Endothelial cell of umbilical vein (primary cell): ENCODE results near the gene CMC1. TPM values are rescaled to one million over a fixed set of nuclear protein-coding genes. Genes with fewer than 3 reads are reported as not detected.

Experiments used
- BruUV-seq: library from RNA; stranded (reverse); fragments of 400-500 nt; replicated peaks from 2 replicates; lab custom pipeline; 2021; lab: Mats Ljungman, UMichigan
- CTCF ChIA-PET: fragments of 300-600, 350-600 bp; sonication (Branson Sonifier 250); formaldehyde crosslinking; loops from one replicate; lab custom pipeline; 2021; ENCODE audit warnings: antibody characterized with exemption, inconsistent platforms; lab: Charles Lee
- POLR2A ChIA-PET: fragments of 300-600, 350-600 bp; sonication (Branson Sonifier 250); formaldehyde crosslinking; loops from one replicate; lab custom pipeline; 2021; ENCODE audit warnings: antibody characterized with exemption, inconsistent platforms; lab: Charles Lee
- DNase-seq: peaks from one replicate; pipeline ENCODE4 v3.0.0-alpha.2; 2011; ENCODE audit warnings: low read depth, low spot score
- FAIRE-seq: peaks from 2 replicates; lab custom pipeline; 2011; peaks lifted over from hg19 to GRCh38; lab: Jason Lieb, UNC
- H2AFZ ChIP-seq: 2 replicates; pipeline ENCODE4 v1.6.0; 2012; ENCODE audit warnings: low read depth, low read length, control low read depth, inconsistent platforms
- H3K27ac ChIP-seq: 2 replicates; pipeline ENCODE4 v1.5.1; 2011; ENCODE audit warnings: low read depth, mild to moderate bottlenecking, control low read depth, low read length, moderate library complexity; ENCODE audit not compliant: insufficient read depth
- H3K27me3 ChIP-seq, 2 experiments: 2 replicates each; pipeline versions ENCODE4 v1.6.0 to v1.6.1; 2011; ENCODE audit warnings: low read length in 2 of 2, mixed read lengths in 1 of 2; ENCODE audit not compliant: control insufficient read depth in 2 of 2, insufficient read depth in 2 of 2
- H3K36me3 ChIP-seq, 2 experiments: 2 replicates in 1 of 2; 3 replicates in 1 of 2; pipeline ENCODE4 v1.5.1; 2011; ENCODE audit warnings: low read length in 2 of 2, mild to moderate bottlenecking in 1 of 2, moderate library complexity in 1 of 2; ENCODE audit not compliant: control insufficient read depth in 2 of 2, insufficient read depth in 2 of 2; ENCODE audit errors: extremely low read depth in 1 of 2
- H3K4me1 ChIP-seq: 3 replicates; pipeline ENCODE4 v1.5.1; 2011; ENCODE audit warnings: mild to moderate bottlenecking, low read length; ENCODE audit not compliant: control insufficient read depth, insufficient read depth; ENCODE audit errors: extremely low read depth
- H3K4me2 ChIP-seq: 2 replicates; pipeline ENCODE4 v1.6.1; 2011; ENCODE audit warnings: low read length, control low read depth, mixed read lengths; ENCODE audit not compliant: insufficient read depth
- H3K4me3 ChIP-seq, 3 experiments: fragments of 200-600 bp in 1 of 3; sonication (generic), shearing (Covaris generic) in 1 of 3; replicated peaks in 1 of 3; 2 replicates each; pipeline ENCODE4 v1.5.1; 2011 to 2016; ENCODE audit warnings: control low read depth in 3 of 3, low read length in 3 of 3, mild to moderate bottlenecking in 2 of 3, inconsistent platforms in 1 of 3, low read depth in 1 of 3, moderate library complexity in 1 of 3; ENCODE audit not compliant: insufficient read depth in 1 of 3
- H3K79me2 ChIP-seq: 2 replicates; pipeline ENCODE4 v1.6.0; 2012; ENCODE audit warnings: low read length, inconsistent platforms; ENCODE audit not compliant: control insufficient read depth, insufficient read depth
- H3K9ac ChIP-seq: replicated peaks from 2 replicates; pipeline ENCODE3; 2011; ENCODE audit warnings: low read length, control low read depth; ENCODE audit not compliant: insufficient read depth; ENCODE audit errors: extremely low read depth
- H3K9me1 ChIP-seq: replicated peaks from 3 replicates; pipeline ENCODE4 v1.6.0; 2011; ENCODE audit warnings: mild to moderate bottlenecking, low read length; ENCODE audit not compliant: control insufficient read depth, insufficient read depth; ENCODE audit errors: extremely low read depth
- H3K9me3 ChIP-seq: replicated peaks from 2 replicates; pipeline ENCODE4 v1.5.1; 2012; ENCODE audit warnings: low read length, inconsistent platforms; ENCODE audit not compliant: control insufficient read depth, insufficient read depth
- H4K20me1 ChIP-seq: replicated peaks from 2 replicates; pipeline ENCODE3; 2011; ENCODE audit warnings: mild to moderate bottlenecking, low read length; ENCODE audit not compliant: control insufficient read depth, insufficient read depth; ENCODE audit errors: extremely low read depth
- EZH2 ChIP-seq: IDR thresholded peaks from 2 replicates; pipeline ENCODE4 v1.6.1; 2012; ENCODE audit warnings: borderline replicate concordance, low read depth, mild to moderate bottlenecking, moderate library complexity, low read length, inconsistent platforms; ENCODE audit not compliant: severe bottlenecking
- FOS ChIP-seq: IDR thresholded peaks from 2 replicates; pipeline ENCODE4 v1.6.1; 2011; ENCODE audit warnings: mild to moderate bottlenecking, low read length, moderate library complexity, borderline replicate concordance; ENCODE audit not compliant: insufficient read depth
- GATA2 ChIP-seq: IDR thresholded peaks from 2 replicates; pipeline ENCODE4 v1.7.0; 2011; ENCODE audit warnings: low read depth, mild to moderate bottlenecking, moderate library complexity, mixed read lengths, low read length; ENCODE audit not compliant: insufficient read length, insufficient read depth
- JUN ChIP-seq: IDR thresholded peaks from 2 replicates; pipeline ENCODE4 v1.6.1; 2011; ENCODE audit warnings: borderline replicate concordance, low read depth; ENCODE audit not compliant: insufficient read length, insufficient read depth
- MYC ChIP-seq: IDR thresholded peaks from one replicate; pipeline ENCODE4 v1.6.1; 2011; ENCODE audit warnings: mild to moderate bottlenecking, low read depth, low read length
- POLR2A ChIP-seq: IDR thresholded peaks from 2 replicates; pipeline ENCODE4 v1.6.1; 2012; ENCODE audit warnings: low read depth, mild to moderate bottlenecking, control low read depth, low read length
- POLR2AphosphoS5 ChIP-seq: IDR thresholded peaks from 2 replicates; pipeline ENCODE4 v1.6.1; 2012; ENCODE audit warnings: low read depth, mild to moderate bottlenecking, control low read depth, low read length, moderate library complexity; ENCODE audit not compliant: insufficient read depth
- dilution Hi-C: fragments of 300-500 bp; cut with MboI; formaldehyde crosslinking; loops from one replicate; pipeline ENCODE4 v1.15.0; 2019; ENCODE audit warnings: low sequenced_read_pairs; ENCODE audit not compliant: extremely low pct_ligation_motif_present
- intact Hi-C: fragments of 100-400 bp; cut with micrococcal nuclease; formaldehyde crosslinking; loops from one replicate; pipeline ENCODE4 v1.10.0; 2022
- polyA plus RNA-seq, 4 experiments: library from polyadenylated mRNA; depleted of rRNA in 3 of 4; stranded (reverse) in 3 of 4; unstranded in 1 of 4; fragments of >200 nt; gene quantifications; 2 replicates each; pipeline versions ENCODE4 v1.2.1 to v1.2.3, GENCODE V29; 2011 to 2012; ENCODE audit warnings: missing spikeins in 1 of 4
- total RNA-seq: library from RNA; stranded (reverse); gene quantifications from 2 replicates; pipeline ENCODE4 v1.2.3, GENCODE V29; 2021
- TF ChIP-seq, protein P1 (sequence below), 2 donors: IDR thresholded peaks; 1 replicate in 1 of 2; 2 replicates in 1 of 2; pipeline ENCODE4 v1.5.1; 2011; ENCODE audit warnings: low read length in 2 of 2, mild to moderate bottlenecking in 2 of 2, moderate library complexity in 2 of 2, control low read depth in 1 of 2, inconsistent platforms in 1 of 2, low read depth in 1 of 2; ENCODE audit not compliant: insufficient read depth in 1 of 2; ENCODE audit errors: extremely low read depth in 1 of 2
- TF ChIP-seq, protein P2 (sequence below): IDR thresholded peaks from 2 replicates; pipeline ENCODE4 v1.6.1; 2011; ENCODE audit not compliant: insufficient read depth, insufficient read length

The CMC1 gene
- total and polyA plus RNA-seq, 2 donors (not counting 3 experiments of a cell fraction or from before 2014, with no cell fraction given) = 13.1 to 18.6 TPM

DNA sequence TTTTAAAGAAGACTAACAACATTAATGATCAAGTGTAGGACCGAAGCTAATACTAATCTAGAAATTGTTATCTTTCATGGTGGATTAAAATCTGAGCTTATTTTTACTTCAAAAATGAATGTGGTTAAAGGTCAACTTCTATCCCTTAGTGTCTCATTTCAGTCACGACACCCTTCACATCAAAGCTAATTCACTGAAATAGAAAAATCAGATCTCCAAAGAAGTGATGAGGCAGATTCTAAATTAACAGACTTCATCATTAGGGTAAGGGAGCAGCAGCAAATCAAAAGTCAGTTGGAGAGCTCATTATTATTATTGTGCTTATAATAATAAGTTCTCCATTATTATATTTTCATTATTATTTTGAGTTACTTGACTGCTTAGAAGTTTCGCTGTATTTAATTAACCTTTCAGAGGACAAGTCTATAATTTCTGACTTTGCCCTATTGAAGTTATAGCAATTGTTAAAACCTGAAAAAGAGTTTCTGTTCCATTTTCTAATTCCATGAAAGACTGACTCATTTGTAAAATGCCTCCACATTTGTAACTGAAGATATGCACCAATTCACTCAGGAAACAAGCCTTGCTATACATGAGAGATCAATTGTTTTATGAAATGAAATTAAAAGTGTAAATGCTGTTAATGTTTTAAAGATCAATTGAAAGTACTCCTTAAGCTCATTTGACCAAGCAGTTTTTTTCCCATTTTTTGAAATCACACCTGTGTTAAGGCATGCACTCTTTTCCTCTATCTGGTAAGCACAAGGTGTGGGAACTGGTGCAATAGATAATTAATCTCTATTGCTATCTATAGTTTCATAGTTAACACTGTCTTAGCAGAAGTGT, 23.1 kb upstream of the CMC1 start:
- no peak overlapping the region for H3K27ac ChIP-seq
- no peak for FAIRE-seq
- intact Hi-C loops (no loop called here), dilution Hi-C loops (no loop called here)
- H4K20me1 ChIP-seq = no peaks in the 10 kb centered on the region
- CTCF ChIA-PET = no interaction called here
- no TSS peak for BruUV-seq
- H3K4me2 ChIP-seq = no peak overlapping the region
- no peak overlapping the region for H3K9ac ChIP-seq
- no peaks in the 10 kb centered on the region for H3K27me3 ChIP-seq
- H3K4me1 ChIP-seq = no peaks in the 10 kb centered on the region
- no peaks in the 10 kb centered on the region for H3K9me3 ChIP-seq
- H3K4me3 ChIP-seq = no peak overlapping the region
- no peak overlapping the region for H2AFZ ChIP-seq
- DNase-seq = no peak
- TF ChIP-seq POLR2A (no peak), MYC (no peak), POLR2AphosphoS5 (no peak), FOS (no peak), EZH2 (no peak), GATA2 (no peak), JUN (no peak)
- TF ChIP-seq, protein P1, sequence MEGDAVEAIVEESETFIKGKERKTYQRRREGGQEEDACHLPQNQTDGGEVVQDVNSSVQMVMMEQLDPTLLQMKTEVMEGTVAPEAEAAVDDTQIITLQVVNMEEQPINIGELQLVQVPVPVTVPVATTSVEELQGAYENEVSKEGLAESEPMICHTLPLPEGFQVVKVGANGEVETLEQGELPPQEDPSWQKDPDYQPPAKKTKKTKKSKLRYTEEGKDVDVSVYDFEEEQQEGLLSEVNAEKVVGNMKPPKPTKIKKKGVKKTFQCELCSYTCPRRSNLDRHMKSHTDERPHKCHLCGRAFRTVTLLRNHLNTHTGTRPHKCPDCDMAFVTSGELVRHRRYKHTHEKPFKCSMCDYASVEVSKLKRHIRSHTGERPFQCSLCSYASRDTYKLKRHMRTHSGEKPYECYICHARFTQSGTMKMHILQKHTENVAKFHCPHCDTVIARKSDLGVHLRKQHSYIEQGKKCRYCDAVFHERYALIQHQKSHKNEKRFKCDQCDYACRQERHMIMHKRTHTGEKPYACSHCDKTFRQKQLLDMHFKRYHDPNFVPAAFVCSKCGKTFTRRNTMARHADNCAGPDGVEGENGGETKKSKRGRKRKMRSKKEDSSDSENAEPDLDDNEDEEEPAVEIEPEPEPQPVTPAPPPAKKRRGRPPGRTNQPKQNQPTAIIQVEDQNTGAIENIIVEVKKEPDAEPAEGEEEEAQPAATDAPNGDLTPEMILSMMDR (IDR thresholded peaks at IDR 0.05; ENCODE audit: extremely low read depth in 1 of 2, insufficient read depth in 1 of 2, low read depth in 1 of 2, low read length in 2 of 2) = no peak
- TF ChIP-seq, protein P2, sequence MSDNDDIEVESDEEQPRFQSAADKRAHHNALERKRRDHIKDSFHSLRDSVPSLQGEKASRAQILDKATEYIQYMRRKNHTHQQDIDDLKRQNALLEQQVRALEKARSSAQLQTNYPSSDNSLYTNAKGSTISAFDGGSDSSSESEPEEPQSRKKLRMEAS = no peak
- POLR2A ChIA-PET = no interaction called here
- no peaks in the 10 kb centered on the region for H3K36me3 ChIP-seq
- H3K79me2 ChIP-seq = no peaks in the 10 kb centered on the region
- H3K9me1 ChIP-seq = no peaks in the 10 kb centered on the region
